ENCODE results near the gene C4B. TPM values are rescaled to one million over a fixed set of nuclear protein-coding genes. Genes with fewer than 3 reads are reported as not detected.
"Not testable (repeated sequence)": the region's sequence is repeated elsewhere in the genome, so short reads cannot be mapped to it uniquely, and the experiment has no call there.

C4B gene
- total RNA-seq, 1 donor from 2014 or later: 72.9 TPM

DNA sequence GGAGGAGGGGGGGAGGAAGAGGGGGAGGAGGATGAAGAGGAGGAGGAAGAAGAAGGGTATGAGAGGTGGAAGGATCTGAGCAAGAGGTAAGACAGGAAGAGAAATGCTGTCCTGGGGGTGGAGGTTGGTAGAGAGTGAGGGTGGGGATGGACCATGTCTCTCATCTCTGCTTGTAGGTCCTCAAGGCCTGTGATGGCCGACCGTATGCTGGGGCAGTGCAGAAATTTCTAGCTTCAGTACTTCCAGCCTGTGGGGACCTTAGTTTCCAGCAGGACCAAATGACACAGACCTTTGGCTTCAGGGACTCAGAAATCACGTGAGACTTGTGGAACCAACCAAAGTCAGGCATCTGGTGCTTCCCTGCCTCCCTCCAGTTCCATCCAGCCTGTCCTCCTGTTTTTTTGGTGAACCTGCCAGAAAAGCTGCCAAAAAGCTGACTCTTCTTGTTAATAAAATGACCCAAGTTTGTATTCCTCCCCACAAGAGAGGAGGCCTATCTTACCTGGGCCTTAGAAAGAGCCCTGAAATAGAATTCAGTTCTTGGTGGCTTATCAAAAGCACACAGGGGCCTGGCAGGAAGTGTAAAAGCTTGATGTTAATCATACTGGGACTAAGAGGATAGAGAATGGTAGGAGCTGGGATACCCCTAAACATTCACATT is 35.2 kb upstream of the C4B start:
- no peak overlapping the region for H3K27ac ChIP-seq (replicated peaks)
- intact Hi-C loops (cut with micrococcal nuclease): no loop called here

DNA sequence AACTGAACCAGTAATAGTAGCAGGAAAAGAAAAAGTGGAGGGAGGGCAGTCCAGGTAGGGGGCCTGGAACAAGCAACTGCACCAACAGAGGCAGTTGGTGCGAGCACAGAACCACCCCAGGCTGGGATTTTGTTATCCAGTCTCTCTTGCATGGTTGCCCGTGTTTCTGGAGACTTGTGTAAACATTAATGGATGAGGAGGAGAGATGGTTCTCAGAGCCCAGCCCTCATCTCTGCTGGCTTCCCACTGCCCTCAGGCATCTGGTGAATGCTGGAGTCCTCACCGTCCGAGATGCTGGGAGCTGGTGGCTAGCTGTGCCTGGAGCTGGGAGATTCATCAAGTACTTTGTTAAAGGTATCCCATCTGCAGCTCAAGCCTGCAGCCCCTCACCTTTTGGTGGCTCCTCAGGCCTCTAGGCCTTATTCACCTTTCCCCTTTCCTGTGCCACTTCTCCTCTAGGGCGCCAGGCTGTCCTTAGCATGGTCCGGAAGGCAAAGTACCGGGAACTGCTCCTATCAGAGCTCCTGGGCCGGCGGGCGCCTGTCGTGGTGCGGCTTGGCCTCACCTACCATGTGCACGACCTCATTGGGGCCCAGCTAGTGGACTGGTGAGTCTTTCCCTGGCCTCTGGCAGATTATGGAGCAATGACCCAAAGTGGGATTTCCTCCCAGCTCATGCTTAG is 34.3 kb upstream of the C4B start:
- H3K4me3 ChIP-seq; H3K27me3 ChIP-seq (ENCODE audit: low read depth); H3K9me3 ChIP-seq (replicated peaks); DNase-seq; H3K4me1 ChIP-seq; H3K27ac ChIP-seq (replicated peaks); intact Hi-C loops (cut with micrococcal nuclease): not testable (repeated sequence)
- H3K36me3 ChIP-seq: peaks cover 12% of the 10 kb centered on the region

More for the DNA sequence above, 35.2 kb upstream of the C4B start:
- Histone ChIP-seq H3K27me3 (ENCODE audit: low read depth) (no peaks in the 10 kb centered on the region), H3K4me1 (no peaks in the 10 kb centered on the region), H3K4me3 (no peak overlapping the region), H3K9me3 (replicated peaks) (no peaks in the 10 kb centered on the region), H3K36me3 (peaks cover 12% of the 10 kb centered on the region)
- DNase-seq: no peak
- TF ChIP-seq, protein P1, sequence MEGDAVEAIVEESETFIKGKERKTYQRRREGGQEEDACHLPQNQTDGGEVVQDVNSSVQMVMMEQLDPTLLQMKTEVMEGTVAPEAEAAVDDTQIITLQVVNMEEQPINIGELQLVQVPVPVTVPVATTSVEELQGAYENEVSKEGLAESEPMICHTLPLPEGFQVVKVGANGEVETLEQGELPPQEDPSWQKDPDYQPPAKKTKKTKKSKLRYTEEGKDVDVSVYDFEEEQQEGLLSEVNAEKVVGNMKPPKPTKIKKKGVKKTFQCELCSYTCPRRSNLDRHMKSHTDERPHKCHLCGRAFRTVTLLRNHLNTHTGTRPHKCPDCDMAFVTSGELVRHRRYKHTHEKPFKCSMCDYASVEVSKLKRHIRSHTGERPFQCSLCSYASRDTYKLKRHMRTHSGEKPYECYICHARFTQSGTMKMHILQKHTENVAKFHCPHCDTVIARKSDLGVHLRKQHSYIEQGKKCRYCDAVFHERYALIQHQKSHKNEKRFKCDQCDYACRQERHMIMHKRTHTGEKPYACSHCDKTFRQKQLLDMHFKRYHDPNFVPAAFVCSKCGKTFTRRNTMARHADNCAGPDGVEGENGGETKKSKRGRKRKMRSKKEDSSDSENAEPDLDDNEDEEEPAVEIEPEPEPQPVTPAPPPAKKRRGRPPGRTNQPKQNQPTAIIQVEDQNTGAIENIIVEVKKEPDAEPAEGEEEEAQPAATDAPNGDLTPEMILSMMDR (IDR thresholded peaks at IDR 0.05; ENCODE audit: borderline replicate concordance): no peak

DNA sequence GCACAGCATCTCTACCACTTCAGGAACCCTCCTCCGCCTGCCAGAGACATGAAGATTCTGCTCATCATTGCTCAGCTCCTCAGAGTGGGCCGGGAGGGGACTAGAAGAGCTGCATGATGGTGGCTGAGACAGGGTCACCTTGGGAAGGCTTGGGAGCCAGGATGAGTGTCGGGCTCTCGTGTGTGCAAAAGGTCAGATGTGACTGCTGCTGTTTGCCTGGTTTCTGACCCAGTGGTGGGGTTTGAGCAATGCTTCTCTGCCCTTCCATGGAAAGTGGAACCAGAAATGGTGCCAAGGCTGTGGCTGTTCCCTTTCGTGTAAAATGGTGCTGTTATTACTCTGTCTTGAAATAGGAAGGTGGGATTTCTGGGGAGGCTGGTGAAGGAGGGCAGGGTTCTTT is 33.6 kb upstream of the C4B start:
- intact Hi-C loops (cut with micrococcal nuclease); H3K9me3 ChIP-seq (replicated peaks); DNase-seq; H3K4me3 ChIP-seq; H3K27me3 ChIP-seq (ENCODE audit: low read depth); H3K4me1 ChIP-seq; H3K27ac ChIP-seq (replicated peaks): not testable (repeated sequence)
- peaks cover 12% of the 10 kb centered on the region for H3K36me3 ChIP-seq

DNA sequence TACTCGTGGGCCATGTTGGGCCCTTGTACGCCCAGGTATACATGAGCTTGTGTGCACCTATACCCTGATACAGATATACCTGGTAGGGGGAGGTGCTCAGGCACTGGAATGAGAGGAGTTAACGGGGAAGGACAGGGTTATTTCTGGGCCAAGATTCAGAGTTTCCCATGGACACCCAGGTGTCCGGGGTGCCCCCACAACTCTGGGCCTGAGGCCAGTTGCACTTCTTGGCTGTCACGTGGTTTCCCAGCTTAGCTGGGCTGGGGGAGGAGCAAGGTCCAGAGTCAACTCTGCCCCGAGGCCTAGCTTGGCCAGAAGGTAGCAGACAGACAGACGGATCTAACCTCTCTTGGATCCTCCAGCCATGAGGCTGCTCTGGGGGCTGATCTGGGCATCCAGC is 32.9 kb upstream of the C4B start, which contains the start of gene C4A:
Gene C4A (plus strand): TSS at position 314 of the 400 bp plus-strand sequence. CDS start 51 bp downstream, at position 365.
- H3K27me3 ChIP-seq (ENCODE audit: low read depth); DNase-seq; H3K9me3 ChIP-seq (replicated peaks); H3K4me3 ChIP-seq; intact Hi-C loops (cut with micrococcal nuclease); H3K4me1 ChIP-seq; H3K27ac ChIP-seq (replicated peaks): not testable (repeated sequence)
- H3K36me3 ChIP-seq: peaks cover 12% of the 10 kb centered on the region

DNA sequence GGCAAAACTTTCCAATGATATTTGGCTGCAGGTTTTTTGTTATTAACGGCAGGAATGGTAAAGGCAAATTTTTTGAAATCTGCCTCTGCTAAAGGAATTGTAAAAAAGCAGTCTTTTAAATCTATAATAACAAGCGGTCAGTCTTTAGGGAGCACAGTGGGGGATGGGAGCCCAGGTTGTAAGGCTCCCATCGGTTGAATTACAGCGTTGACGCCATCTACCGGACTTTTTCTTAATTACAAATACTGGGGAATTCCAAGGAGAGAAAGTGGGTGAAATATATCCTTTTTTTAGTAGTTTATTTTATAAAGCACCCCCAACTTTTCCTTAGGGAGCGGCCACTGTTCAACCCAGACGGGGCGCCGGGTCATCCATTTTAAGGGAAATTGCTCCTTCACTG is 25.2 kb upstream of the C4B start:
- H3K4me3 ChIP-seq; H3K36me3 ChIP-seq; intact Hi-C loops (cut with micrococcal nuclease); H3K9me3 ChIP-seq (replicated peaks); H3K27me3 ChIP-seq (ENCODE audit: low read depth); H3K27ac ChIP-seq (replicated peaks); DNase-seq; H3K4me1 ChIP-seq: not testable (repeated sequence)

DNA sequence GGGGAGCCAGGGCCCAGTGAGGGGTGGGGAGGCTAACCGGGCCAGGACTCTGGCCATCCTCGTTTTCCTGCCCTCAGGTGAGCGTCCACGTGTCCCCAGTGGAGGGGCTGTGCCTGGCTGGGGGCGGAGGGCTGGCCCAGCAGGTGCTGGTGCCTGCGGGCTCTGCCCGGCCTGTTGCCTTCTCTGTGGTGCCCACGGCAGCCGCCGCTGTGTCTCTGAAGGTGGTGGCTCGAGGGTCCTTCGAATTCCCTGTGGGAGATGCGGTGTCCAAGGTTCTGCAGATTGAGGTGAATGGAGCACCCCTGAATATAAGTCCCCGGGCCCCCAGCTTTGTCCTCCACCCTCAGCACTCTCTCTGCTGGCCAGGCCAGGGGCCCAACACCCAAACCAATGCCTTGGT is 20.2 kb upstream of the C4B start:
- H3K4me1 ChIP-seq; H3K4me3 ChIP-seq; DNase-seq; H3K36me3 ChIP-seq; H3K9me3 ChIP-seq (replicated peaks); intact Hi-C loops (cut with micrococcal nuclease); H3K27ac ChIP-seq (replicated peaks); H3K27me3 ChIP-seq (ENCODE audit: low read depth): not testable (repeated sequence)

DNA sequence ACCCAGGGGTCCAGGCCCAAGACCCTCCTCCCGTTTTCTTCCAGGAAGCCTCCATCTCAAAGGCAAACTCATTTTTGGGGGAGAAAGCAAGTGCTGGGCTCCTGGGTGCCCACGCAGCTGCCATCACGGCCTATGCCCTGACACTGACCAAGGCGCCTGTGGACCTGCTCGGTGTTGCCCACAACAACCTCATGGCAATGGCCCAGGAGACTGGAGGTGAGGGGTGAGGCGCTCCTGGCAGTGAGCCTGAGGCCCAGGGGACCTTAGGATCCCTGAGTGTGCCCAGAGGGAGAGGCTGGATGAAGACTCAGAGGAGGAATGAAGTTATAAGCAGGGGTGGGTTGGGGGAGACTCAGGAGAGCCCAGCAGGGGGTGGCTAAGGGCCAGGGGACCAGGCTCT is 18.2 kb upstream of the C4B start:
- intact Hi-C loops (cut with micrococcal nuclease); DNase-seq; H3K4me3 ChIP-seq: not testable (repeated sequence)

DNA sequence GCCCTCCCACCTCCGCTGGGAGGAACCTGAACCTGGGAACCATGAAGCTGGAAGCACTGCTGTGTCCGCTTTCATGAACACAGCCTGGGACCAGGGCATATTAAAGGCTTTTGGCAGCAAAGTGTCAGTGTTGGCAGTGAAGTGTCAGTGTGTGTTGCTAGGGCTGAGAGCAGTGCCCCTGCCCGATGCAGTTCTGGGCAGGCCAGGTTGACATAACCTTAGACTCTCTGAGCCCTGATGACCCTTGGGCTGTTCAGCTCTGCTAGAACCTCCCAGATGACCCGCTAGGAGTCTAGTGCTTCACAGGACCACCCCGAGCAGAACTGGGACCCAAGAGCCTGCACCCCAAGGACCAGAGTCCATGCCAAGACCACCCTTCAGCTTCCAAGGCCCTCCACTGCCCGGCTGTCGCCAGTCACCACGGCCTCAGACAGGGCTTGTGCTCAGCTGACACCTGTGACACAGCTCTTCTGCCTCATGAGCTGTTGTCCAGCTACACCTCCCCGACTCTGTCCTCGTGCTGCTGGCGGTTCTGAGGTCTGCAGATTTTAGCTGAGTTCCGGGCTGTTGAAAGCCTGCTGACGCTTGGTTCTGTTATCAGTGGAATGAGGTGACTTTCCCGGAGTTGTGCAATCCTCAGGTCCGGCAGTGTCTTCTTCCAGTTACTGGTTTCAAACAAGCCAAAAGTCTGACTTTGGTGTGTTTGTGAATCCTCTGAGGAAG is 11.9 kb upstream of the C4B start:
- H3K36me3 ChIP-seq; H3K4me3 ChIP-seq; H3K9me3 ChIP-seq (replicated peaks); H3K27me3 ChIP-seq (ENCODE audit: low read depth); DNase-seq; intact Hi-C loops (cut with micrococcal nuclease); H3K4me1 ChIP-seq; H3K27ac ChIP-seq (replicated peaks): not testable (repeated sequence)

More for the DNA sequence above, 18.2 kb upstream of the C4B start:
- not testable (repeated sequence) for H3K9me3 ChIP-seq (replicated peaks); H3K27ac ChIP-seq (replicated peaks); H3K27me3 ChIP-seq (ENCODE audit: low read depth); H3K36me3 ChIP-seq; H3K4me1 ChIP-seq

DNA sequence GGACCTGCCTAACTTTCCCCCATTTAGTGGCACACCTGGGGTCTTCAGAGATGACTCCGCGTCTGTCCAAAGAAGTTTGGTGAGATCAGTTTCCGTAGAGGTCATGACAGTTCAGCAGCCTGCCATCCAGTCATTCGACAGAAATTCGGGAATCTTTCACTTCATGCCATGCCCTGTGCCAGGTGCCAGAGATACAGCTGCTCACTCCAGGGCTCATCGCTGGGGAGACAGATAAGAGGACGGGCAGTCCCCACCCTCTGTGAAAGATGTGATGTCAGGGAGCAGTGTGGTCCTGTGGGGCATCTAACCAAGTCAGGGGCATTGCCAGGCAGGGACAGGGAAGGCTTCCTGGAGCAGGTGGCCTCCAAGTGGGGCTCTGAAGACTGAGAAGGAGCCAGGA is 11.3 kb upstream of the C4B start:
- intact Hi-C loops (cut with micrococcal nuclease); DNase-seq; H3K27ac ChIP-seq (replicated peaks); H3K4me1 ChIP-seq; H3K9me3 ChIP-seq (replicated peaks); H3K36me3 ChIP-seq; H3K4me3 ChIP-seq; H3K27me3 ChIP-seq (ENCODE audit: low read depth): not testable (repeated sequence)

DNA sequence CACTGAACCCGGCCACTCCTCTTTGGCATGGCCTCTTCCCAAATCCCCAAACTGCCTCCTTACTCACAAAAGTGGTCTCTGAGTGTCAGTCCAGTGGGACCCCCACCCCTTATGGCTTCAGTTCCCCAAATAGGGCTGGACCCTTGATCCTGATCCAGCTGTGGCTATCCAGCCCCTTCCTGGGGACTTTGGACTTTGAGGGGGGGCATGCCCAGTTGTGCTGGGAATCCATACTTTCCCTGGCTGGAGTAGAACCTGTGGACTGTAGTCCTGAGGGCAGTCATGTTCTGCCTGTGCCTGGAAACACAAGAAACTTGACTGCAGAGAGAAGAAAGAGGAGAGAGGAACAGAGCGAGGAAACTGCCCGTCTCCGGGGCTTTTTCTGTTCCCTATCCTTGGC is 10.2 kb upstream of the C4B start:
- H3K36me3 ChIP-seq; H3K4me3 ChIP-seq; H3K4me1 ChIP-seq; H3K9me3 ChIP-seq (replicated peaks); H3K27ac ChIP-seq (replicated peaks); DNase-seq; intact Hi-C loops (cut with micrococcal nuclease); H3K27me3 ChIP-seq (ENCODE audit: low read depth): not testable (repeated sequence)

DNA sequence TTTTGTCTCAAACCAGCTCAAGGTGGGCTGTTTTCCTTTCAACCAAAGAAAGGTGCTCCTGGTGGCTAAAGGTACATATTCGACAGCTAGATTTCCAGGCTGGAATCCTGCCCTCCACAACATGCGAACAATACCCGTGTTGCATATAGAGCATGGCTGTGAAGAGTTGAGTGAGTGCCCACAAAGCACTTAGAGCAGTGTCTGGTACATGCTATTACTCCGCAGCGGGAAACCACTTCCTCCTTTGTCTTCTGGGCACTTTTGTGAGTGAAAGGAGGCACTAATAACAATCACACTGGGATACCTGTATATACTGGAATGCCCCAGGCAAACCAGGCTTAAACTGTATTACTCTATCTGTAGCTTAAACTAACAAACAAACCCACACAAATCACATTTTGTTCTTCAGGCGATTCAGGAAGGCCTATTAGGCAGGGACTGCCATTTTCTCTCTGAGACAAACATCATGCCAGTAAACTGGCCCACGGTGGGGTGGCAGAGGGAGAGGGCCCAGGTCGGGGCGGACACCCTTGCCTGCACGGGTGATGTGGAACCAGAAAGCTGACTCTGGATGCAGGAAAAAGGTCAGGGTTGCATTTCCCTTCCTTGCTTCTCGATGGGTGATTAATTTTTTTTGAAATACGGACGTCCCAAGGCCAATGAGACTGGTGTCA is 9.6 kb upstream of the C4B start:
- H3K27me3 ChIP-seq (ENCODE audit: low read depth); H3K4me3 ChIP-seq; H3K27ac ChIP-seq (replicated peaks); H3K9me3 ChIP-seq (replicated peaks); H3K4me1 ChIP-seq; H3K36me3 ChIP-seq; DNase-seq; intact Hi-C loops (cut with micrococcal nuclease): not testable (repeated sequence)

DNA sequence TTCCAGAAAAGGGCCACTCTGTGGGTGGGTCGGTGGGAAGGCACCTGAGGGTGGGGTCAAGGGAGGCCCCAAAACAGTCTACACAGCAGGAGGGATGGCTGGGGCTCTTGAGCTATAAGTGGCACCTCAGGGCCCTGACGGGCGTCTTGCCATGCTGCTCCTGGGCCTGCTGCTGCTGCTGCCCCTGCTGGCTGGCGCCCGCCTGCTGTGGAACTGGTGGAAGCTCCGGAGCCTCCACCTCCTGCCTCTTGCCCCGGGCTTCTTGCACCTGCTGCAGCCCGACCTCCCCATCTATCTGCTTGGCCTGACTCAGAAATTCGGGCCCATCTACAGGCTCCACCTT is 9.1 kb upstream of the C4B start:
- H3K4me3 ChIP-seq; H3K9me3 ChIP-seq (replicated peaks); H3K36me3 ChIP-seq; H3K27me3 ChIP-seq (ENCODE audit: low read depth); intact Hi-C loops (cut with micrococcal nuclease); H3K4me1 ChIP-seq; H3K27ac ChIP-seq (replicated peaks): not testable (repeated sequence)
- DNase-seq: peak; percentile 12

All from left ventricle myocardium inferior (tissue), 1 donor.